Measurements from ENCODE around the gene LHX2.

DNA sequence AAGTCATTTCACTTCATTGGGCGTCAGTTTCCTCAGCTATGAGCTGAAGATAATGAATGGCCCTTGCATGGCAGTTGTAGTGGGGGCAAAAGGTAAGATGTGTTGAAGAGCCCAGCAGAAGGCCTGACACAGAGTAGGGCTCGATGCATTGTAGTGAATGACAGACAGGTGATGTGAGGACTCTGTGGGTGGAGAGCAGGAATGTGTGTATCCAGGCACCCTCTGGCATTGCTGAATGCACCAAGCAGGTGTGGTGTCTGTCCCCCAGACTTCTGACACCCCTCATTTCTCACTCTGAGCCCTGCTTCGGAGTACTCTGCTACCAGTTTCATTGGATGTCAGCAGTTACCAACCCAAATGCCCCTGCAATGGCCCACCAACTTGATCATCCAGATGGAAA lies 22.4 kb downstream of the LHX2 start:
- TF ChIP-seq POLR2A (IDR thresholded peaks at IDR 0.05): no peak
- TF ChIP-seq, protein P1, sequence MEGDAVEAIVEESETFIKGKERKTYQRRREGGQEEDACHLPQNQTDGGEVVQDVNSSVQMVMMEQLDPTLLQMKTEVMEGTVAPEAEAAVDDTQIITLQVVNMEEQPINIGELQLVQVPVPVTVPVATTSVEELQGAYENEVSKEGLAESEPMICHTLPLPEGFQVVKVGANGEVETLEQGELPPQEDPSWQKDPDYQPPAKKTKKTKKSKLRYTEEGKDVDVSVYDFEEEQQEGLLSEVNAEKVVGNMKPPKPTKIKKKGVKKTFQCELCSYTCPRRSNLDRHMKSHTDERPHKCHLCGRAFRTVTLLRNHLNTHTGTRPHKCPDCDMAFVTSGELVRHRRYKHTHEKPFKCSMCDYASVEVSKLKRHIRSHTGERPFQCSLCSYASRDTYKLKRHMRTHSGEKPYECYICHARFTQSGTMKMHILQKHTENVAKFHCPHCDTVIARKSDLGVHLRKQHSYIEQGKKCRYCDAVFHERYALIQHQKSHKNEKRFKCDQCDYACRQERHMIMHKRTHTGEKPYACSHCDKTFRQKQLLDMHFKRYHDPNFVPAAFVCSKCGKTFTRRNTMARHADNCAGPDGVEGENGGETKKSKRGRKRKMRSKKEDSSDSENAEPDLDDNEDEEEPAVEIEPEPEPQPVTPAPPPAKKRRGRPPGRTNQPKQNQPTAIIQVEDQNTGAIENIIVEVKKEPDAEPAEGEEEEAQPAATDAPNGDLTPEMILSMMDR (IDR thresholded peaks at IDR 0.05): no peak
